ENCODE measurements around the gene INTS1. TPM values are rescaled to one million over a fixed set of nuclear protein-coding genes. Genes with fewer than 3 reads are reported as not detected.

Gene INTS1
- total RNA-seq, 1 donor from 2014 or later: 80.7 TPM

GRCh38 chr7:1510780-1511154 lies 6.6 kb upstream of the INTS1 start:
- intact Hi-C loops (cut with DNase I): no loop called here
- Histone ChIP-seq H3K9me3 (no peaks in the 10 kb centered on the region), H3K27ac (no peak overlapping the region), H3K36me3 (no peaks in the 10 kb centered on the region), H3K27me3 (no peaks in the 10 kb centered on the region), H3K4me3 (no peak overlapping the region), H3K4me1 (peaks cover 6 to 21% of the 10 kb centered on the region in 2 donors)
- TF ChIP-seq, protein P1, sequence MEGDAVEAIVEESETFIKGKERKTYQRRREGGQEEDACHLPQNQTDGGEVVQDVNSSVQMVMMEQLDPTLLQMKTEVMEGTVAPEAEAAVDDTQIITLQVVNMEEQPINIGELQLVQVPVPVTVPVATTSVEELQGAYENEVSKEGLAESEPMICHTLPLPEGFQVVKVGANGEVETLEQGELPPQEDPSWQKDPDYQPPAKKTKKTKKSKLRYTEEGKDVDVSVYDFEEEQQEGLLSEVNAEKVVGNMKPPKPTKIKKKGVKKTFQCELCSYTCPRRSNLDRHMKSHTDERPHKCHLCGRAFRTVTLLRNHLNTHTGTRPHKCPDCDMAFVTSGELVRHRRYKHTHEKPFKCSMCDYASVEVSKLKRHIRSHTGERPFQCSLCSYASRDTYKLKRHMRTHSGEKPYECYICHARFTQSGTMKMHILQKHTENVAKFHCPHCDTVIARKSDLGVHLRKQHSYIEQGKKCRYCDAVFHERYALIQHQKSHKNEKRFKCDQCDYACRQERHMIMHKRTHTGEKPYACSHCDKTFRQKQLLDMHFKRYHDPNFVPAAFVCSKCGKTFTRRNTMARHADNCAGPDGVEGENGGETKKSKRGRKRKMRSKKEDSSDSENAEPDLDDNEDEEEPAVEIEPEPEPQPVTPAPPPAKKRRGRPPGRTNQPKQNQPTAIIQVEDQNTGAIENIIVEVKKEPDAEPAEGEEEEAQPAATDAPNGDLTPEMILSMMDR (IDR thresholded peaks at IDR 0.05): no peak
- no peak for DNase-seq (ENCODE audit: low spot score in 2 of 2)

GRCh38 chr7:1509226-1509625 lies 5.0 kb upstream of the INTS1 start:
- Histone ChIP-seq H3K4me3 (no peak overlapping the region), H3K9me3 (no peaks in the 10 kb centered on the region), H3K36me3 (no peaks in the 10 kb centered on the region), H3K27me3 (no peaks in the 10 kb centered on the region), H3K27ac (no peak overlapping the region), H3K4me1 (peaks cover 6 to 15% of the 10 kb centered on the region in 2 donors)
- TF ChIP-seq, protein P1 (IDR thresholded peaks at IDR 0.05): no peak
- intact Hi-C loops (cut with DNase I): no loop called here
- no peak for DNase-seq (ENCODE audit: low spot score in 2 of 2)

DNA sequence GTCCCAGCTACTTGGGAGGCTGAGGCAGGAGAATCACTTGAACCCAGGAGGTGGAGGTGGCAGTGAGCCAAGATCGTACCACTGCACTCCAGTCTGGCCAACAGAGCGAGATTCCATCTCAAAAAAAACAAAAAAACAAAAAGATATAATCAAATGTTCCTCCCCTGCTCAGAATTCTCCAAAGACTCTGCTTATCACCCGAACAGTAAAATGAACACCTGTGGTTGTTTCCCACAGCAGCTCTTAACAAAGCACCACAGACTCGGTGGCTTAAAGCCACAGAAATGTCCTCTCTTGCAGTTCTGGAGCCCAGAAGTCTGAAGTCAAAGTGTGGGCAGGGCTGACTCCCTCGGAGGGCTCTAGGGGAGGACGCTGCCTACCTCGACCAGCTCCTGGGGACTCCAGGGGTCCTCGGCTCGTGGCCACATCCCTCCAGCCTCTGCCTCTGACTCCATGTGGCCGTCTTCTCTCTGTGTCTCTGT lies 4.1 kb upstream of the INTS1 start:
- Histone ChIP-seq H3K4me1 (peaks cover 4 to 10% of the 10 kb centered on the region in 2 donors), H3K27me3 (no peaks in the 10 kb centered on the region), H3K9me3 (no peaks in the 10 kb centered on the region), H3K36me3 (no peaks in the 10 kb centered on the region), H3K4me3 (no peak overlapping the region), H3K27ac (no peak overlapping the region)
- TF ChIP-seq, protein P1 (IDR thresholded peaks at IDR 0.05): no peak
- intact Hi-C loops (cut with DNase I): no loop called here
- DNase-seq (ENCODE audit: low spot score in 2 of 2): no peak

DNA sequence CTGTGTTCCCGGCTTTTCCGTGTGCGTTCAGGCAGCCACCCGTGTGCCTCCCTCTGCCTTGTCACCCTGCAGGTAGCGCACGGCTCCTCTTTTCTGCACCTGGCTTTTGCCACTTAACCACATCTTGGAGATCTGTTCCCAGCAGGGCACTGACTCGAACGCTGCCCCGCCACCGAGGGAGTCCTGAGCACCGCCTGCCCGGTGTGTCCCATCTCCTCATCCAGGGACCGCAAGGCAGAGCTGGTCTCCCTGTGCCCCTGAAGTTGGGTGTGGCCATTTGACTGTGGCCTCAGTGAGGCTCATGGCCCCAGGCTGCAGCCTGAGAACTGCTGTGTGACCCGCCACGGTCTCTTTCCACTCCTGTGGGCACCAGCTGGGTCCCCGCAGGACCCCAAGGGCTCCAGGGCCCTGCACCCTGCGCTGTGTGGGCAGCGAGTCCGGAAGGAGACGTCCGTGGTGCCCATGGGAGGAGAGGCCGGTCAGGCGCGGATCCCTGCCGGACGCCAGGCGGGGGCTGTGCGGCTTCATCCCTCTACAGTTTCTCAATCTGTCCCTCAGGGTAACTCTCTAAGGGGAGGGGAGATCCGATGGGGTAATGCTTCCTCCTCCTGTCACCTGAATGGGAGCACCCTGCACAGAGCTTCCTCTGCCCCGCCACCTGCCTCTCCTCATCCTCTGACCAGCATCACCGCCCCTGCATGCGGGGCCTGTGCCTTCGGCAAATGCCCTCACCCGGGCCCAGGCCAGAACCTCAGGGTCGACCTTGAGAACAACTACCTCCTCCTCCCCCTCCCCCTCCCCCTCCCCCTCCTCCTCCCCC lies 1.8 kb upstream of the INTS1 start:
- no peak overlapping the region for H3K4me3 ChIP-seq
- intact Hi-C loops (cut with DNase I): no loop called here
- DNase-seq (ENCODE audit: low spot score in 2 of 2): no peak

DNA sequence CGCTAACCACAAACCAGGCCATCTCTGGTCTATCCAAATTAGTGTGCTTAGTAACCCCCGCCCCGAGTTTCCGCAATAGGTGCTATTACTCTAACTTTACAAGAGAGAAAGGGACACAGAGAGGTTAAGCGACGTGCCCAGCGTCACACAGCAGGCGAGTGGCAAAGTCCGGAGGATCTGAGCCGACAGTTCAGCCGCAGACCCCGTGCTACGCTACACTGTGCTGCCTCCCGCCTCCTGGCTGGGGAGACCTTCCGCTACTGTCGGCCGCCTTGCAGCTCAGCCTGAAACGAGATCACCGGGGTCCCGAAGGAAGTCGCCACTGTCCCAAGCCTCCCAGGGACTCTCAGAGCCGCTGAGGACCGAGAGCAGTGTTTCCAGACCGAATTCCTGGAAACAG lies 799 bp downstream of the INTS1 start:
- peaks cover 10% of the 10 kb centered on the region in 2 donors for H3K4me1 ChIP-seq
- no peaks in the 10 kb centered on the region for H3K9me3 ChIP-seq
- DNase-seq (ENCODE audit: low spot score in 2 of 2): no peak
- H3K27me3 ChIP-seq: no peaks in the 10 kb centered on the region
- no peak overlapping the region for H3K27ac ChIP-seq
- peaks cover 41 to 44% of the 10 kb centered on the region in 2 donors for H3K36me3 ChIP-seq
- intact Hi-C loops (cut with DNase I): no loop called here
- H3K4me3 ChIP-seq: peak overlapping the region; percentile 79 to 93
- TF ChIP-seq, protein P1 (IDR thresholded peaks at IDR 0.05): no peak

More for the DNA sequence above, 1.8 kb upstream of the INTS1 start:
- Histone ChIP-seq H3K27ac (no peak overlapping the region), H3K36me3 (peaks cover 16 to 19% of the 10 kb centered on the region in 2 donors), H3K27me3 (no peaks in the 10 kb centered on the region), H3K4me1 (peaks cover 10% of the 10 kb centered on the region in 2 donors), H3K9me3 (no peaks in the 10 kb centered on the region)
- TF ChIP-seq, protein P1 (IDR thresholded peaks at IDR 0.05): no peak
